Type B pancreatic cell (in vitro differentiated cells): ENCODE measurements around the gene HSCB. TPM values are rescaled to one million over a fixed set of nuclear protein-coding genes. Genes with fewer than 3 reads are reported as not detected.
A peak's percentile ranks its signal among the peaks of the same experiment; 100 is the strongest.

Experiments
- DNase-seq: peaks from one replicate; pipeline ENCODE4 v3.0.0; 2021; ENCODE audit warnings: mixed read lengths; ENCODE audit not compliant: unreplicated experiment; ENCODE audit errors: extremely low spot score
- H3K27ac Mint-ChIP-seq: 2 replicates; pipeline ENCODE4 v1.8.0; 2021; ENCODE audit warnings: mild to moderate bottlenecking, mixed read lengths
- H3K27me3 Mint-ChIP-seq: 2 replicates; pipeline ENCODE4 v1.8.0; 2021; ENCODE audit warnings: mixed read lengths
- H3K36me3 Mint-ChIP-seq: 2 replicates; pipeline ENCODE4 v1.8.0; 2021; ENCODE audit warnings: mixed read lengths
- H3K4me1 Mint-ChIP-seq: one replicate; pipeline ENCODE4 v1.8.0; 2021; ENCODE audit warnings: mixed read lengths; ENCODE audit not compliant: unreplicated experiment
- H3K4me3 Mint-ChIP-seq: 2 replicates; pipeline ENCODE4 v1.8.0; 2021; ENCODE audit warnings: mild to moderate bottlenecking, mixed read lengths
- H3K9me3 Mint-ChIP-seq: 2 replicates; pipeline ENCODE4 v1.8.0; 2021; ENCODE audit warnings: mixed read lengths
- CTCF ChIP-seq: fragments of 200-600 bp; sonication (generic); conservative IDR thresholded peaks from 2 replicates; pipeline ENCODE4 v1.5.0; 2021; ENCODE audit warnings: antibody characterized with exemption, mild to moderate bottlenecking
- total RNA-seq: library from RNA; stranded (reverse); gene quantifications from 2 replicates; pipeline ENCODE4 v1.2.1, GENCODE V29; 2021; ENCODE audit warnings: low replicate concordance

Gene HSCB
- total RNA-seq, 1 donor from 2014 or later = 13.5 TPM

- Mint-ChIP-seq H3K27me3 (no peaks in the 10 kb centered on the region), H3K36me3 (peaks cover 16% of the 10 kb centered on the region), H3K4me3 (no peak overlapping the region), H3K27ac (no peak overlapping the region), H3K4me1 (peaks cover 12% of the 10 kb centered on the region), H3K9me3 (no peaks in the 10 kb centered on the region)
- DNase-seq = no peak
- TF ChIP-seq CTCF = no peak
These were observed 26.2 kb upstream of the HSCB start for GRCh38 chr22:28715611-28716010.

GRCh38 chr22:28716686-28717085 is 25.2 kb upstream of the HSCB start:
- peaks cover 18% of the 10 kb centered on the region for H3K36me3 Mint-ChIP-seq

GRCh38 chr22:28718044-28718443 is 23.8 kb upstream of the HSCB start:
- Mint-ChIP-seq H3K9me3 (no peaks in the 10 kb centered on the region), H3K27me3 (no peaks in the 10 kb centered on the region), H3K4me1 (no peaks in the 10 kb centered on the region), H3K27ac (no peak overlapping the region), H3K36me3 (peaks cover 21% of the 10 kb centered on the region), H3K4me3 (no peak overlapping the region)
- no peak for DNase-seq
- TF ChIP-seq CTCF = no peak

More at GRCh38 chr22:28716686-28717085, 25.2 kb upstream of the HSCB start:
- Mint-ChIP-seq H3K4me1 (peaks cover 8% of the 10 kb centered on the region), H3K27ac (no peak overlapping the region), H3K4me3 (no peak overlapping the region), H3K27me3 (no peaks in the 10 kb centered on the region), H3K9me3 (no peaks in the 10 kb centered on the region)
- no peak for TF ChIP-seq CTCF
- no peak for DNase-seq

GRCh38 chr22:28728002-28728401 is 13.8 kb upstream of the HSCB start:
- no peaks in the 10 kb centered on the region for H3K4me1 Mint-ChIP-seq
- DNase-seq = no peak
- no peaks in the 10 kb centered on the region for H3K9me3 Mint-ChIP-seq
- no peak for TF ChIP-seq CTCF
- no peak overlapping the region for H3K4me3 Mint-ChIP-seq
- peaks cover 16% of the 10 kb centered on the region for H3K36me3 Mint-ChIP-seq
- H3K27ac Mint-ChIP-seq = no peak overlapping the region
- no peaks in the 10 kb centered on the region for H3K27me3 Mint-ChIP-seq

GRCh38 chr22:28728621-28729313 is 13.1 kb upstream of the HSCB start:
- Mint-ChIP-seq H3K27ac (peak overlapping the region; percentile 49), H3K4me3 (no peak overlapping the region), H3K9me3 (no peaks in the 10 kb centered on the region), H3K4me1 (no peaks in the 10 kb centered on the region), H3K36me3 (peaks cover 19% of the 10 kb centered on the region), H3K27me3 (no peaks in the 10 kb centered on the region)
- DNase-seq = no peak
- no peak for TF ChIP-seq CTCF
